ENCODE data around the gene CHIC1.

The CHIC1 gene

GRCh38 chrX:73728602-73729001 is 165.6 kb downstream of the CHIC1 start:
- no peak for FAIRE-seq
- no peak for TF ChIP-seq POLR2A (IDR thresholded peaks at IDR 0.05; ENCODE audit: low read depth, low read length)
- TF ChIP-seq POU2F2 (IDR thresholded peaks at IDR 0.05; ENCODE audit: low read depth, low read length): no peak
- TF ChIP-seq SPI1 (IDR thresholded peaks at IDR 0.05; ENCODE audit: low read depth, low read length): no peak
- TF ChIP-seq PAX5 (IDR thresholded peaks at IDR 0.05; ENCODE audit: insufficient read depth, low read length, severe bottlenecking): no peak
- TF ChIP-seq TAF1 (IDR thresholded peaks at IDR 0.05; ENCODE audit: low read depth, low read length): no peak
- no peak for TF ChIP-seq POLR2AphosphoS5 (IDR thresholded peaks at IDR 0.05; ENCODE audit: low read depth, low read length)
- no peak for DNase-seq (ENCODE audit: insufficient read length, low spot score)
